GM19467 (cell line): ENCODE measurements around the gene TXN.
"Not testable (repeated sequence)": the region's sequence is repeated elsewhere in the genome, so short reads cannot be mapped to it uniquely, and the experiment has no call there.

Source experiments
- ATAC-seq: cut with Tn5 transposase; IDR thresholded peaks from one replicate; pipeline ENCODE4 v1.9.1; 2021; ENCODE audit warnings: mild to moderate bottlenecking, moderate library complexity; ENCODE audit not compliant: unreplicated experiment

The TXN gene

DNA sequence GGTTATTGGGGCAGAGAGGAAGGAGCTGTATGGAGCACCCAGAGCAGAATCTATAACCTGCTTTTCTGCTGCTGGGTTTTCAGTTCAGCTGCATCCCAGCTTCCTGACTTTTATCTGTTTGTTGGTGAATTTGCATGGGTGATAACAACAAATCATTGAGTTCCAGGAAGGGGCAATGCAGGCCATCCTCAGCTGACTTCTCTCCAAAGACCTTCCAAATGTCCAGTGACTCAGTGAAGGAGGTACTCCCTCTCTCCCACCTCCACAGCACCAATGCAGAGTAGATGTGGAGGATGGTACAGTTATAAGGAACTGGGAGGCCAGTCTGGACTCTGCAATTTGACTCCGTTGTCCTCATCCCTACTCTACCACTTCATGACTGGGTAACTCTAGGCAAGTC is 1.6 kb upstream of the TXN start:
- ATAC-seq: no peak

DNA sequence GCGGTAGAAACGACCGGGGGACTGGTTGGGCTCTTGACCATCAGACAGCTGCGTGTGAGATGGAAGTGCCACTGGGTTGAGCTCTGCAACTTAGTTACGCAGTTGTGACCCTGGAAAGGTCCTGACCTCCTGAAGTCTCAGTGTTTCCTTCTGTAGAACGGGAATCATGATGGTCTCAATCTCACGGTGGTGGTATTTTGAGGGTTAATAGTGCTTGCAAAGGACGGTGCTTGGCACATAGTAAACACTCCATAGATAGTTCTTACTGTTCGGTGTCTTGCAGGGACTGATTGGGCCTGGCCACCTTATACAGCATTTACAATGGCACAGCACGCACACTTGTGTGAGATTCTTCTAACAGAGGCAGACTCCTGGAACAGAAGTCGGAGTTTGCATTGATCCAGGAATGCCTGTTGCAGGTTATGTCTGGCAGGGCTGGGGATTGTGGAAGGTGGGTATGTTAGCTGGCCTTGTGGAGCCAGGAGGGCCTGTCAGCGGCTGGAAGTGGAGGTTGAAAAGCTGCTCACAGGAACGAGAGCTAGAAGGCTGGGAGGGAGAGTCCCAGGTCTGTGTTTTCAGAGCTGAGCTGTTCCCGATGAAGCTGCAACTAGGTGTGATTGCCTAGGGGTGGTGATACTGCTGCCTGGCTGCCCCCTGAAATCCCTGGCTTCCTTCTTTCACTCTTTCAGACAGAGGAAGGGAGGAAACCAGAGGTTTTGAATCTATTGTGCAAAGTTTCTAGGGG is 962 bp upstream of the TXN start:
- no peak for ATAC-seq

- peak; percentile 18 for ATAC-seq
Observed at GRCh38 chr9:110255463-110256379, 586 bp downstream of the TXN start.

- ATAC-seq: no peak
Observed at GRCh38 chr9:110255034-110255462, 1.3 kb downstream of the TXN start.

DNA sequence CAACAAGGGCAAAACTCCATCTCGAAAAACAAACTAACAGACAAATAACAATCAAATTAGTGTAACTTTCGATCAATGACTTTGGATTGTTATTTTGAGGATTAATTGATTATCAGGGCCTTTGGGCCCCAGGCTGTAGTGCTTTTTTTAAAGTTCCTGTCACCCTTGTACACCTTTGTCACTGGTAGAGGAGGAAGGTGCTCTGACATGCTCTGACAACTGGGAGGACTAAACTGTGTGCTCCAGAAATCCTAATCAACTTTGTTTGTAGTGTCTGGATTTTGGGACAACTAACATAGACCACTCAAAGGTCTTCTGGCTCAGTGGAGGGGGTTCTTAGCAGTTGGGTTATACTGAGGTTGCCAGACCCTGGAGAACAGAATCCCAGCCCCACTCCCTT is 1.8 kb downstream of the TXN start:
- no peak for ATAC-seq

GRCh38 chr9:110252509-110253139 is 3.7 kb downstream of the TXN start:
- no peak for ATAC-seq

DNA sequence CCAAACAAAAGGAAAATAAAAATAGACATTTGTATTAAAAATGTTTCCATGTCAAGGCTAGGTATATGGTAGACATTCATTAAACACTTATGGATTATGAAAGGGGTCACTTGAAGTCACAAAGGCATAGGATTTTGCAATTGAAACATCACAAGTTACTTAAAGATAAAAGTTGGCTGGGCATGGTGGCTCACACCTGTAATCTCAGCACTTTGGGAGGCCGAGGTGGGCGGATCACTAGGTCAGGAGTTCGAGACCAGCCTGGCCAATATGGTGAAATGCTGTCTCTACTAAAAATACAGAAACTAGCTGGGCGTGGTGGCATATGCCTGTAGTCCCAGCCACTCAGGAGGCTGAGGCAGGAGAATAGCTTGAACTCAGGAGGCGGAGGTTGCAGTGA is 4.5 kb downstream of the TXN start:
- ATAC-seq: not testable (repeated sequence)

DNA sequence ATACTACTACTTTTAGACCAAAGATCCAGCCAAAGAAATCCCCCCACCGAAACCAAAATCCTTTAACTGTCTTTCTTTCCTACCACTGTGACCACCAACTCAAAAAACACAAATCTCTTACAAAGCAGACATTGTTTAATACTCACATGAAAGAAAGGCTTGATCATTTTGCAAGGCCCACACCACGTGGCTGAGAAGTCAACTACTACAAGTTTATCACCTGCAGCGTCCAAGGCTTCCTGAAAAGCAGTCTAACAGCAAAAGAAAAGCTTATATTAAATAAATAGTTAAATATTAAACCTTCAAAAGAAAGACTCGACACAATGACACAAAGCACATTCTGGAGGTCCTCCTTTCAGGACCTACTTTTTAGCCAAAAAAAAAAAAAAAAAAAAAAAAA is 5.1 kb downstream of the TXN start:
- no peak for ATAC-seq

GRCh38 chr9:110249603-110250002 is 6.7 kb downstream of the TXN start:
- ATAC-seq: no peak

GRCh38 chr9:110248361-110248760 is 7.9 kb downstream of the TXN start:
- no peak for ATAC-seq

DNA sequence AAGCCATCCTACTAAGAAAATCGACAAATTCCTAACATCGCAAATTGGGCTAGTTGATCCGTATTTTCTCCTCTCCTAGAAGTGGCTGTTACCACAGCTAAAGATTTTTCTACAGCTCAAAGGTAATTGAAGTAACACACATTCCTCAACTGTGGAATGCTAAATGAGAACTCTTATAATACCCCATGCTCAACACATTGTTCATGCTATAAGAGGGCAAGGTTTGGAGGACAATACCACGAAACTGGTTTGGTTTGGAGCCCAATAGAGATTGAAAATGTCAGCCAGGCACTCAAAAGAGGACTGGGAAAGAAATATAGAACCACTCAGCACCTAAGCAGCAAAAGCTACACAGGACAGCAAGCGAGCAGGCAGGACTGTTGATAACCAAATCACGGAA is 10.1 kb downstream of the TXN start:
- no peak for ATAC-seq

- ATAC-seq: no peak
Observed at GRCh38 chr9:110244616-110245015, 11.7 kb downstream of the TXN start.

GRCh38 chr9:110241858-110242321 is 14.4 kb downstream of the TXN start:
- no peak for ATAC-seq

DNA sequence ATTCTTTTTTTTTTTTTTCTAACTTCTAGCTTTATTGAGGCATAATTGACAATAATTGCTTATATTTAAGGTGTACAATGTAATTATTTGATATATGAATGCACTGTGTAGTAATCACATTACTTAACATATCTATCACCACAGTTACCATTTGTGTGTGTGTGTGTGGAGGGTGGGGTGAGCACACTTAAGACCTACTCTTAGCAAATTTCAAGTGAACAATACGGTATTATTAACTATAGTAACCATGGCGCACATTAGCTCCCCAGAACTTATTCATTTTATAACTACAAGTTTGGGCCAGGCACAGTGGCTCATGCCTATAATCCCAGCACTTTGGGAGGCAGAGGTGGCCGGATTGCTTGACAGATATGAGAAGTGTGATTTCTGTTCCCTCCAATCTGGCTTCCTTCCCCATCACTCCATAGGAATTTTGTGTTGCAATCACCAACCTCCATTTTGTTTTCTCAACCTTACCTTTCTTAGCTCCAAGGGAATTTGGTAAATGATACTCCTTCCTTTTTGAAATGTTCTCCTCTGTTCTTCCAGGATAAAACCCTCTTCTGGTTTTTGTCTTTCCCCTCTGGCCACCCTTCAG is 14.9 kb downstream of the TXN start:
- no peak for ATAC-seq

GRCh38 chr9:110240198-110240597 is 16.1 kb downstream of the TXN start:
- ATAC-seq: no peak

GRCh38 chr9:110228321-110228720 is 28.0 kb downstream of the TXN start:
- ATAC-seq: no peak

- ATAC-seq: no peak
Observed at GRCh38 chr9:110224583-110224982, 31.7 kb downstream of the TXN start.

- no peak for ATAC-seq
Observed at GRCh38 chr9:110220809-110221208, 35.5 kb downstream of the TXN start.

DNA sequence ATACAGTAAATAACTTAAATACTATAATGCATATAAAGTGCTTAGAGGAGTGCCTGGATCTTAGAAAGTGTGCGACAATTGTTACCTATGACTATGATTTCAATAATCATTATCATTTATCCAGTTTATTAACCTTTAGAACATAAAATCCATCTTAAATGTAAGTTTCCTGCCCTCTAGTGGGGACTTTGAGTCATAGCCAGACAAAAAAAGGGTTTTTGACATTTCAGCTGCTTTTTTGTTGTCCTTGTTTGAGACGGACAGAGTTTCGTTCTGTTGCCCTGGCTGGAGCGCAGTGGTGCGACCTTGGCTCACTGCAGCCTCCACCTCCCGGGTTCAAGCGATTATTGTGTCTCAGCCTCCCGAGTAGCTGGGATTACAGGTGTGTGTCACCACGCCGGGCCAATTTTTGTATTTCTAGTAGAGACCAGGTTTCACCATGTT is 38.6 kb downstream of the TXN start:
- no peak for ATAC-seq

- no peak for ATAC-seq
Observed at GRCh38 chr9:110214586-110215355, 41.5 kb downstream of the TXN start.
